Measurements from ENCODE around the gene PRIM2. TPM values are rescaled to one million over a fixed set of nuclear protein-coding genes. Genes with fewer than 3 reads are reported as not detected.
"Not testable (repeated sequence)": the region's sequence is repeated elsewhere in the genome, so short reads cannot be mapped to it uniquely, and the experiment has no call there.

The PRIM2 gene
- total RNA-seq, 1 donor: 80.2 TPM

DNA sequence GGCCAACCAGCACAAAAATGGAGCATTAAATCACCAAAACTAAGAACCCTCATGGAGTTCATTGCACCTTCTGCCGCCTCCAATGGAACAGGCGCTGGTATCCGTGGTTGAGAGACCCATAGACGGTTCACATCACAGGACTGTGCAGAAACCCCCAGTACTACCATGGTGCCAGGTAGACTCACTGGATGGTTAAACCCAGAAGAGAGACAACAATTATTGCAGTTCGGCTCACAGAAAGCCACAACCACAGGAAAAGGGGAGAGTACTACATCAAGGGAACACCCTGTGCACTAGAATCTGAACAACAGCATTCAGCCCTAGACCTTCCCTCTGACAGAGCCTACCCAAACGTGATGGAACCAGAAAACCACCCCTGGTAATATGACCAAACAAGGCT is 301.5 kb downstream of the PRIM2 start:
- H3K4me3 ChIP-seq (ENCODE audit: low read depth, low read length); DNase-seq (ENCODE audit: low read depth): not testable (repeated sequence)

DNA sequence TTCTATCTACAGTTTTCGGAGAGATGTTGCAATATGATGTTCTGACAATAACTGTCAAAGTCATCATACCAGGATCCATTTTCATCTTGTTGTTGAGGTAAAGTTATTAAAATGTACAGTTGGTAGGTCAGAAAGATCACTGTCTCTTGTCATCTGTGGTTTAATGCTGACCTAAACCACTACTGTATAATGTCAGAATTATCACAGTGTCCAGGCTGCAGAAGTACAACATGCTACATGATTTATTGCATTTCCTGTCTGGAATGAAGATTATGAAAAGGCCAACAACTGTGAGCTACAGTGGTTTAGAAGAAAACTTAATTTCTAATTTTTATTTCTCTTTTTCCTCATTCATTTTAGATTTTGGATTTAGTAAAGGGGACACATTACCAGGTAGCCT is 314.3 kb downstream of the PRIM2 start:
- DNase-seq (ENCODE audit: low read depth): not testable (repeated sequence)

DNA sequence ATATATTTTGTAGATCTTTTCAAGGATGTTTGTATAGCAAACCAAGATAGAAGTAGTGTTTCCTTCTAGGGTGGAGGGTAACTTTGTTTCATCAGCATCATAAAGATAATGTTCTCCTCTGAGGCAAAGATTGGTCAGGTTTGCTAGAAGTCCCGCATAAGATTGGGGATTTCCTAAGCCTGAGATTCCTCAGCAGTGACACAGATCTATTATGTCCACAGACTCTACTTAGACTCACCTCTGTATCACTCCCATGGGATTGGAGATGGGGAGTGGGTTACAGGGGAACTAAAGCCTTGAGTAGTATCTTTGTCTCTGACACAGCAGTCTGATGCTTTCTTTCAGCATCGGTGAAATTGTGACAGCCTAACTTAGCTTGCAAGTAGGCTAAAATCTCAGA is 341.1 kb downstream of the PRIM2 start:
- not testable (repeated sequence) for H3K4me3 ChIP-seq (ENCODE audit: low read depth, low read length)
- peak; percentile 60 for DNase-seq (ENCODE audit: low read depth)

More for the DNA sequence above, 314.3 kb downstream of the PRIM2 start:
- H3K4me3 ChIP-seq (ENCODE audit: low read depth, low read length): not testable (repeated sequence)

DNA sequence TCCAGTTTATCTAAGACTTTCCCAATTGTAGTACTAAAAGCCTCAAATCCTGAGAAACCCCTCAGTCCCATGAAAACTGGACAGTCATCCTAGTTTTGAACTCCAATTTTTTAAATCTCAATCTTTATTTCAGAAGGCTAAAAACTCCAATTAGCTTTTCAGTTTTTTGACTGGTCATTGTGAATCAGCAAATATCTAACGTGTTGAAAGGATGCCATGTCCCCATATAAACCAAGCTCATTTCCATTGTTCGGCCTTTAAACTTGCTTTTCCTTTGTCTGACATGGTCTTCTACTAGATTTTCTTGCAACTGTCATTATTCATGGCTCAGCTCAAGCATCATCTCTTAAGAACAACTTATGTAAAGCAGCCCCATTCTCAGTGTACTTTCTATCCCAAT is 342.4 kb downstream of the PRIM2 start:
- DNase-seq (ENCODE audit: low read depth): peak; percentile 56
- not testable (repeated sequence) for H3K4me3 ChIP-seq (ENCODE audit: low read depth, low read length)

DNA sequence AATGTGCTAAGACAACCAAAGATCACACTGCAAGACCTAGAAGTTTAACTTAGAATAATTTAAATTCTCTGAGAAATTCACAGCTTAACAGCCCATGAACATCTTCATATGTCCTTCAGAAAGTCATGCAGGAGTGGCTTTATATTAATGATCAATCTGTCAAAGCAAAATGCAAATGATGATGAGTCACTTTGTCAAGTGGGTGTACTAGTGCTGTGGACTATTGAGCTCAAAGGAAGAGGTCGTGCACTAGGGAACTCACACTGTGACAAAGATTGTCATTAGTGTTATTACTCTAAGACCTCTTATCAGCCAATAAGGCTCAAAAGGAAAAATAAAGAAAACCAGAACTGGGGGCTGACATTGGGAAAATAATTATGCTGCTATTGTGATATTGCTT is 343.5 kb downstream of the PRIM2 start:
- not testable (repeated sequence) for H3K4me3 ChIP-seq (ENCODE audit: low read depth, low read length); DNase-seq (ENCODE audit: low read depth)

DNA sequence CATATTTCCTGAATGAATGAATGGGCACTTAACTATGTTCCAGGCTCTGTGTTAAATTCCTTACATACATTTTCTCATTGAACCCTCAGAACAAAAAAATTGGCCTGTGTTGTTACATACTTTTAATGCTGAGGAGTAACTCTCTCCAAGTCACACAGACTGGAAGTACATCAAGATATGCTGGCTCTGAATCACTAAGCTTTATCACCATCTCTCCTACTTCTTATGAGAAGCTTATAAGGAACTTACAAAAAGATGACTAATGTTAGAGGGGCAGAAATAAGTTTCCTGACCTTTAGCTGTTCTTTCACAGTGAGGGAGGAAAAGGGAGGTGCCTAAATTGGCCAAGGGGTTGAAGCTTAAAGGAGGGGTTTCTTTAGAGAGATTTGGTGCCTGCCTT is 350.7 kb downstream of the PRIM2 start:
- not testable (repeated sequence) for H3K4me3 ChIP-seq (ENCODE audit: low read depth, low read length); DNase-seq (ENCODE audit: low read depth)

DNA sequence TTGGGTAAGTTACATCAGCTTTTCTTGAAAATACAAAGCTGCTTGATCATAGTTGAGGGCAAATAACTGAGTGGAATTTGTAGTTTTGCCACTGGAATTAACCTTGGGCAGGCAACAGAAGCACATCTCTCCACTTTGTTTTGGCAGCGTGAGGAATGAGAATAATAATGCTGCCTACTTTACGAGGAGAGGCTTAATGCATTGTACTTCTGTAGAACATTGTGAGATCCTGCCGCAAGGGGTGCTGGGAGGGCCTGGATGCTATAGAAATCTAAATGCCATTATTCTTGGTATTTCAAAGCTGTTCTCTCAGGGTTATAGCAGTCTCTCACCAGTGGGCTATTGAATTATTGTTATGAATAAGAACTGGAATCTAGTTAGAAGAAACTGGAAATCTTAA is 353.8 kb downstream of the PRIM2 start:
- DNase-seq (ENCODE audit: low read depth): not testable (repeated sequence)

DNA sequence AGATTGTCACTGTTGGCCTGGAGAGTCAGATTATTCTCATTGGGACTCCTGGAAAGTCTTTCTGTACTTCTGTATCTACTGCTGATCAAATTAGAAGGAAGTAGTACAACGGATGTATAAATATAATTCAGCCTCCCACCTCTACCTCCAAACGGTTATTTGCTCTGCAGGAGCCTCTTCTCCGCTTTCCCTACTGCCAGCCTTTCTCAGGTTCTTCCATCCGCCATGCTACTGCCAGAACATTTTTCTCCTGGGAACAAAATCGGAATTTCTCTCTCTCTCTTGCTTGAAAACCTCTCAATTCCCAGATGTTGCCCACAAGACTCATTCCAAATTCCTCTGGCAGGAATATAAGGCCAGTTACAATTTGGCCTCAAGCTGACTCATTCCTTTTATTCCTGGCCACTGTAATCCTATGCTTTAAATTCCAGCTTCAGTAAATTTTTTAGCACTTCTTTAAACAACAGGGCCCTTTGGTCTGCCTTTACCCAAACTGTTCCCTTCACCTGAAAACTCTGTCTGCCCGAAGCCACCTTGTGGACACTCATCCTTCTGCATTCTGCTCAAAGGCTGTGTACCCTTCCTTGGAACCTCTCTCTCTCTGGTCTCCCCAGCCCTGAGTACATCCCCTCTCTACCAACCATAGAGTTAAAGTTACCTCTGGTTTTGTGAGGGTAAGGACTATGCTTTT is 354.7 kb downstream of the PRIM2 start:
- peak; percentile 80 for DNase-seq (ENCODE audit: low read depth)
- TF ChIP-seq, protein P1, sequence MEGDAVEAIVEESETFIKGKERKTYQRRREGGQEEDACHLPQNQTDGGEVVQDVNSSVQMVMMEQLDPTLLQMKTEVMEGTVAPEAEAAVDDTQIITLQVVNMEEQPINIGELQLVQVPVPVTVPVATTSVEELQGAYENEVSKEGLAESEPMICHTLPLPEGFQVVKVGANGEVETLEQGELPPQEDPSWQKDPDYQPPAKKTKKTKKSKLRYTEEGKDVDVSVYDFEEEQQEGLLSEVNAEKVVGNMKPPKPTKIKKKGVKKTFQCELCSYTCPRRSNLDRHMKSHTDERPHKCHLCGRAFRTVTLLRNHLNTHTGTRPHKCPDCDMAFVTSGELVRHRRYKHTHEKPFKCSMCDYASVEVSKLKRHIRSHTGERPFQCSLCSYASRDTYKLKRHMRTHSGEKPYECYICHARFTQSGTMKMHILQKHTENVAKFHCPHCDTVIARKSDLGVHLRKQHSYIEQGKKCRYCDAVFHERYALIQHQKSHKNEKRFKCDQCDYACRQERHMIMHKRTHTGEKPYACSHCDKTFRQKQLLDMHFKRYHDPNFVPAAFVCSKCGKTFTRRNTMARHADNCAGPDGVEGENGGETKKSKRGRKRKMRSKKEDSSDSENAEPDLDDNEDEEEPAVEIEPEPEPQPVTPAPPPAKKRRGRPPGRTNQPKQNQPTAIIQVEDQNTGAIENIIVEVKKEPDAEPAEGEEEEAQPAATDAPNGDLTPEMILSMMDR (IDR thresholded peaks at IDR 0.05; ENCODE audit: insufficient read depth, low read length): peak; percentile 37
- not testable (repeated sequence) for H3K4me3 ChIP-seq (ENCODE audit: low read depth, low read length)

More for the DNA sequence above, 353.8 kb downstream of the PRIM2 start:
- not testable (repeated sequence) for H3K4me3 ChIP-seq (ENCODE audit: low read depth, low read length)

DNA sequence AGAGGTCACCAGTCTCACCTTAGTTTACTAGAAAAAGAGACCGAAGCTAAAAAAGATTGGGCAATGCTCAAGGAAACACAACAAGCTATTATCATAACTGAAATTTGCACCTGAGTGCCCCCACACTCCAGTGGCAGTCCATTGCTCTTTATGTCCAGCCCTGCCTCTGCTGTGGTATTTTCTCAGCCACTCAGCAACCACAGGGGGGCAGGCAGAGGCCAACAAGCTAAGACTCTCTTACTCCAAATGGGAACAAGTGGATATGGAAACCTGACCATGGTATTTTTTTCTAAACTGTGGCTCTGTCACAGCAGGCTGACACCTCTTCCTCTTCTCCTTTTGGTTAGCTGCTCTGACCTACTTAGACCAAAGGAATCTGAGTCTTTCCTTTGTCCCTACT is 355.9 kb downstream of the PRIM2 start:
- TF ChIP-seq, protein P1 (IDR thresholded peaks at IDR 0.05; ENCODE audit: insufficient read depth, low read length): peak; percentile 42
- peak; percentile 46 for DNase-seq (ENCODE audit: low read depth)
- H3K4me3 ChIP-seq (ENCODE audit: low read depth, low read length): not testable (repeated sequence)

DNA sequence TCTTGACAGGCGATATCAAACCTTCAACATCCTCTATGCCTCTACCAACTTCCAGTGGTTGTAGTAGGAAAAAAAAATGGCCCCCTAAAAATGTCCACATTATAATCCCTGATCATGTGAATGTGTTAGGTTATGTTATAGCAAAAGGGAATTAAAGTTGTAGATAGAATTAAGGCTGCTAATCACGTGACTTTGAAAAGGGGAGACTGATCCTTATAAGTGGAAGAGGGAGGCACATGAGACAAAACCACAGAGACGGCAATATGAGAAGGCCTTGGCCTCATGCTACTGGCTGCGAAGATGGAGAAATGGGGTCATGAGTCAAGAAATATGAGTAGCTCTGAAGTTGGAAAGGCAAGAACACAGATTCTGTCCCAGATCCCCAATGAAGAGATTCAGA is 358.0 kb downstream of the PRIM2 start:
- DNase-seq (ENCODE audit: low read depth); H3K4me3 ChIP-seq (ENCODE audit: low read depth, low read length): not testable (repeated sequence)

DNA sequence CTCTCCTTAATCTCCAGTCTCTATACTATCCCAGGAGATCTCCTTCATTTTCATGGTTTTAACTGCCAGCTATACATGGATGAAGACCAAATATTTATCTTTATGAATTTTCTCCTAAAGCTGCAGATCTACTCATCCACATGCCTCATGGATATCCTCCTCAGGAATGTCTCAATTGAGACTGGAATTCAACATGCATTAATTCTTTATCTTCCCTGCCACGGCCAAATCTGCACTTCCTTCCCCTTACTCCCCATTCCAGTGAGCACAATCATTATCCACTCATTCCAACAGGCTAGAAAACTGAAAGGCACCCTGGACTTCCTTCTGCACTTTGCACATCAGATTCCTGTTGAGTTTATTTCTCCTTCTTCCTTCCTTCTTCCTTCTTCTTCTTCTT is 379.0 kb downstream of the PRIM2 start:
- not testable (repeated sequence) for DNase-seq (ENCODE audit: low read depth); H3K4me3 ChIP-seq (ENCODE audit: low read depth, low read length)

Small RNAs within 50 kb of the gene (small RNA-seq; reads per million reads assigned to genes)
- gene MIR548U: not detected

Other genes with a start within 250 kb of the PRIM2 start
- gene ZNF451, start 227.4 kb upstream of the PRIM2 start, total RNA-seq (ENCODE audit: low replicate concordance): 70.4 and 77.5 TPM in 2 replicates
- 8.2 and 24.1 TPM in 2 replicates for gene BAG2, start 145.3 kb upstream of the PRIM2 start, total RNA-seq (ENCODE audit: low replicate concordance)
- 21.4 and 59.7 TPM in 2 replicates for gene RAB23, start 95.3 kb upstream of the PRIM2 start, total RNA-seq (ENCODE audit: low replicate concordance)